ENCODE measurements around the gene PRKCE.

GRCh38 chr2:46167406-46167805 lies 515.9 kb downstream of the PRKCE start:
- TF ChIP-seq SIN3A (IDR thresholded peaks at IDR 0.05; ENCODE audit: borderline replicate concordance, insufficient read depth, low read depth, low read length) (no peak), POLR2AphosphoS5 (IDR thresholded peaks at IDR 0.05; ENCODE audit: low read depth, low read length) (no peak)
- TF ChIP-seq, protein P1, sequence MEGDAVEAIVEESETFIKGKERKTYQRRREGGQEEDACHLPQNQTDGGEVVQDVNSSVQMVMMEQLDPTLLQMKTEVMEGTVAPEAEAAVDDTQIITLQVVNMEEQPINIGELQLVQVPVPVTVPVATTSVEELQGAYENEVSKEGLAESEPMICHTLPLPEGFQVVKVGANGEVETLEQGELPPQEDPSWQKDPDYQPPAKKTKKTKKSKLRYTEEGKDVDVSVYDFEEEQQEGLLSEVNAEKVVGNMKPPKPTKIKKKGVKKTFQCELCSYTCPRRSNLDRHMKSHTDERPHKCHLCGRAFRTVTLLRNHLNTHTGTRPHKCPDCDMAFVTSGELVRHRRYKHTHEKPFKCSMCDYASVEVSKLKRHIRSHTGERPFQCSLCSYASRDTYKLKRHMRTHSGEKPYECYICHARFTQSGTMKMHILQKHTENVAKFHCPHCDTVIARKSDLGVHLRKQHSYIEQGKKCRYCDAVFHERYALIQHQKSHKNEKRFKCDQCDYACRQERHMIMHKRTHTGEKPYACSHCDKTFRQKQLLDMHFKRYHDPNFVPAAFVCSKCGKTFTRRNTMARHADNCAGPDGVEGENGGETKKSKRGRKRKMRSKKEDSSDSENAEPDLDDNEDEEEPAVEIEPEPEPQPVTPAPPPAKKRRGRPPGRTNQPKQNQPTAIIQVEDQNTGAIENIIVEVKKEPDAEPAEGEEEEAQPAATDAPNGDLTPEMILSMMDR (IDR thresholded peaks at IDR 0.05) = no peak
